Liver (tissue), 9 donors: ENCODE results near the gene CD247. TPM values are rescaled to one million over a fixed set of nuclear protein-coding genes. Genes with fewer than 3 reads are reported as not detected.
A peak's percentile ranks its signal among the peaks of the same experiment; 100 is the strongest.

Source experiments
- DNase-seq: peaks from one replicate; pipeline ENCODE4 v3.0.0-alpha.2; 2017; ENCODE audit warnings: low spot score
- H3K27ac ChIP-seq, 2 donors: one replicate each; pipeline ENCODE4 v1.7.0; 2013; ENCODE audit warnings: inconsistent platforms in 2 of 2, low read length in 2 of 2, control low read depth in 1 of 2, low read depth in 1 of 2, mild to moderate bottlenecking in 1 of 2
- H3K27me3 ChIP-seq, 4 donors: one replicate each; pipeline versions ENCODE4 v1.6.1 to v1.7.0; 2013; ENCODE audit warnings: low read length in 3 of 4, inconsistent platforms in 1 of 4, mild to moderate bottlenecking in 1 of 4, moderate library complexity in 1 of 4; ENCODE audit not compliant: control insufficient read depth in 4 of 4, insufficient read depth in 4 of 4
- H3K36me3 ChIP-seq, 4 donors: one replicate each; pipeline versions ENCODE4 v1.6.1 to v1.7.0; 2013; ENCODE audit warnings: low read length in 3 of 4, mild to moderate bottlenecking in 3 of 4, low read depth in 1 of 4, moderate library complexity in 1 of 4; ENCODE audit not compliant: control insufficient read depth in 4 of 4, insufficient read depth in 3 of 4
- H3K4me1 ChIP-seq, 4 donors: one replicate each; pipeline versions ENCODE4 v1.6.1 to v1.7.0; 2013; ENCODE audit warnings: low read length in 3 of 4, mild to moderate bottlenecking in 3 of 4, moderate library complexity in 1 of 4; ENCODE audit not compliant: control insufficient read depth in 4 of 4, insufficient read depth in 4 of 4
- H3K4me3 ChIP-seq, 3 donors: one replicate each; pipeline versions ENCODE4 v1.6.1 to v1.7.0; 2013; ENCODE audit warnings: low read length in 3 of 3, control low read depth in 1 of 3, low read depth in 1 of 3, mild to moderate bottlenecking in 1 of 3
- H3K9ac ChIP-seq, 2 donors: one replicate each; pipeline ENCODE4 v1.7.0; 2013; ENCODE audit warnings: low read length in 2 of 2, mild to moderate bottlenecking in 2 of 2, moderate library complexity in 2 of 2, control low read depth in 1 of 2, low read depth in 1 of 2
- H3K9me3 ChIP-seq, 4 donors: one replicate each; pipeline versions ENCODE4 v1.6.1 to v1.7.0; 2013; ENCODE audit warnings: low read length in 3 of 4; ENCODE audit not compliant: control insufficient read depth in 4 of 4
- EGR1 ChIP-seq, 2 donors: IDR thresholded peaks; 2 replicates each; pipeline ENCODE4 v1.6.1; 2016 to 2018; ENCODE audit warnings: antibody characterized with exemption in 2 of 2, low read depth in 2 of 2
- FOXA1 ChIP-seq: IDR thresholded peaks from 2 replicates; pipeline ENCODE4 v1.6.1; 2016; ENCODE audit warnings: antibody characterized with exemption
- FOXA2 ChIP-seq: IDR thresholded peaks from 2 replicates; pipeline ENCODE4 v1.6.1; 2016; ENCODE audit warnings: antibody characterized with exemption
- GABPA ChIP-seq, 2 donors: IDR thresholded peaks in 1 of 2; conservative IDR thresholded peaks in 1 of 2; 2 replicates each; pipeline ENCODE4 v1.6.1; 2016; ENCODE audit warnings: antibody characterized with exemption in 2 of 2, mild to moderate bottlenecking in 1 of 2, moderate library complexity in 1 of 2
- HNF4A ChIP-seq, 2 donors: conservative IDR thresholded peaks; 2 replicates each; pipeline ENCODE4 v1.6.1; 2016; ENCODE audit warnings: antibody characterized with exemption in 2 of 2, mild to moderate bottlenecking in 2 of 2
- HNF4G ChIP-seq: IDR thresholded peaks from 2 replicates; pipeline ENCODE4 v1.6.1; 2016; ENCODE audit warnings: antibody characterized with exemption
- JUND ChIP-seq, 2 donors: IDR thresholded peaks; 2 replicates each; pipeline ENCODE4 v1.6.1; 2016; ENCODE audit warnings: antibody characterized with exemption in 2 of 2
- MAX ChIP-seq: IDR thresholded peaks from 2 replicates; pipeline ENCODE4 v1.6.1; 2016; ENCODE audit warnings: antibody characterized with exemption
- NR2F2 ChIP-seq: IDR thresholded peaks from 2 replicates; pipeline ENCODE4 v1.6.1; 2016; ENCODE audit warnings: antibody characterized with exemption
- RAD21 ChIP-seq, 2 donors: IDR thresholded peaks; 2 replicates each; pipeline ENCODE4 v1.6.1; 2016; ENCODE audit warnings: antibody characterized with exemption in 2 of 2, mild to moderate bottlenecking in 2 of 2
- REST ChIP-seq: IDR thresholded peaks from 2 replicates; pipeline ENCODE4 v1.6.1; 2016; ENCODE audit warnings: antibody characterized with exemption, mild to moderate bottlenecking
- RXRA ChIP-seq, 2 donors: IDR thresholded peaks; 2 replicates each; pipeline ENCODE4 v1.6.1; 2017 to 2018; ENCODE audit warnings: antibody characterized with exemption in 2 of 2, mild to moderate bottlenecking in 1 of 2
- SP1 ChIP-seq: IDR thresholded peaks from 2 replicates; pipeline ENCODE4 v1.6.1; 2018; ENCODE audit warnings: antibody characterized with exemption, mild to moderate bottlenecking
- TAF1 ChIP-seq: conservative IDR thresholded peaks from 2 replicates; pipeline ENCODE4 v1.6.1; 2016; ENCODE audit warnings: antibody characterized with exemption, mild to moderate bottlenecking
- YY1 ChIP-seq: IDR thresholded peaks from 2 replicates; pipeline ENCODE4 v1.6.1; 2016; ENCODE audit warnings: antibody characterized with exemption, mild to moderate bottlenecking
- ZBTB33 ChIP-seq: IDR thresholded peaks from 2 replicates; pipeline ENCODE4 v1.6.1; 2016; ENCODE audit warnings: antibody characterized with exemption
- WGBS: extraction: QIAGEN DNeasy Blood & Tissue Kit; methylation state at CpG from one replicate; pipeline ENCODE4 v1.1.7; 2013; 5-methylcytosine and 5-hydroxymethylcytosine counted together
- polyA plus RNA-seq, 2 donors: library from polyadenylated mRNA; stranded (reverse) in 1 of 2; unstranded in 1 of 2; fragments of 200-250 nt in 1 of 2; fragments of >200 nt in 1 of 2; fragmentation: Nextera tagmentation in 1 of 2; extraction: Ambion mirVana in 1 of 2; gene quantifications; one replicate each; pipeline versions ENCODE4 v1.2.1 to v1.2.3, GENCODE V29; 2013 to 2015
- total RNA-seq, 2 donors: library from RNA; depleted of rRNA; stranded (reverse); fragments of >200 nt; gene quantifications; one replicate each; pipeline ENCODE4 v1.2.3, GENCODE V29; 2014
- donor health status: healthy.
- donor health status: healthy.
- donor health status: healthy.
- donor health status: healthy.
- donor health status: healthy.

Gene CD247
- total and polyA plus RNA-seq, 4 donors: 0.61 to 2.2 (median 1.6) TPM

DNA sequence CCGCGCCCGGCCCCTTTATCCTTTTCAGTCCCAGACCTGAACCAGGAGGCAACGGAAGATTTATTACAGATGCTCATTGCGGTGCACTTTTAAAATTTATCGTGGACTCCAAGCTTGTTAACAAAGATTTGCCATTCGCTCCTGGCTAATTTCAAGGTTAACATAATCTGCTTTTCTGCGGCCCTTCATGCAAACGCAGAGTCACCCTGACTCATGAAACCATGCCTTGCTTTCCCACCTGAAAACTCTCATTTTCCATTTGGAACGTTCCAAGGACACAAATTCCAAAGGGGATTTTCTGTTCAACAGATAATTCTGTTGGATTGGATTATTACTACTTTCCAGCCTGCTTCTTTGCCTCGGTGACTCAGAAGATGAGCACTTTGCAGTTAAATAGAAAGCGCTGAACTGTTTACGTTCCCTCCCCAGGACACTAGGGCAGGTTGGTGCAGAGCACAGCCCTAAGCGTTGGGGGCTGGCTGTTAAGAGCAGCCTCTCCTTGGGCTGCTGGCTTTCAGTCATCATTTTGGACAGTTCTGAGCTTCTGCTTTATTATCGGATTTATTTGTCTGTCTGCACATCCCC, 51.1 kb downstream of the CD247 start:
- Histone ChIP-seq H3K9ac (no peak overlapping the region), H3K9me3 (no peaks in the 10 kb centered on the region), H3K4me3 (no peak overlapping the region), H3K27me3 (no peaks in the 10 kb centered on the region), H3K36me3 (no peaks in the 10 kb centered on the region), H3K27ac (no peak overlapping the region), H3K4me1 (peaks cover 0 to 5% (median 2%) of the 10 kb centered on the region in 4 donors)
- no peak for TF ChIP-seq FOXA1
- TF ChIP-seq HNF4G: no peak
- no peak for TF ChIP-seq HNF4A (conservative IDR thresholded peaks at IDR 0.05)
- TF ChIP-seq REST: no peak
- no peak for TF ChIP-seq ZBTB33
- no peak for TF ChIP-seq EGR1 (IDR thresholded peaks at IDR 0.05; ENCODE audit: low read depth in 2 of 2)
- no peak for TF ChIP-seq YY1
- TF ChIP-seq RXRA (IDR thresholded peaks at IDR 0.05): no peak
- no peak for TF ChIP-seq SP1
- no peak for TF ChIP-seq FOXA2
- no peak for TF ChIP-seq MAX
- no peak for TF ChIP-seq TAF1
- no peak for TF ChIP-seq RAD21 (IDR thresholded peaks at IDR 0.05)
- no peak for TF ChIP-seq NR2F2
- no peak for TF ChIP-seq JUND (IDR thresholded peaks at IDR 0.05)
- no peak for TF ChIP-seq GABPA (IDR thresholded peaks at IDR 0.05 in 1 of 2, conservative IDR thresholded peaks at IDR 0.05 in 1 of 2)
- 91% methylated on average over 15 of the region's 15 CpGs for WGBS
- DNase-seq: no peak

DNA sequence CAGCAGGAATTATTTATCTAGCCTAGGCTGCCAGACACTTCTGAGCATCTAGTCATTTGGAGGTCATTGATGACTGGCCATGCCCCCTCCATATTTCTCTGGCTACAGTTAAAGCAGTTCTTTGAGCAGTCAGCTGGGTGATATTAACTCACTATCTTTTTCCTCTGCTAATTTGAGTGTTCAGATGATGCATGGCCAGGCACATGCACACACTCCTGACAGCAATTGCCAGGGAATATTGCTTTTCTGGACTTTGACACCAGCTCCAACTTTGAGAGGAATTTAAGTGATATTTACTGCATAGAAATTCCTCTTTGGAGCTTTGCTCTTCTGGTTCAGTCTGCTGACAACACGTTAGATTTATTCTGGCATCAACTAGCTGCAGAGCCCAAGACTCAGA, 52.6 kb downstream of the CD247 start:
- 38% methylated on average over 1 of the region's 1 CpG for WGBS
- peaks cover 0 to 5% (median 2%) of the 10 kb centered on the region in 4 donors for H3K4me1 ChIP-seq
- no peak overlapping the region for H3K9ac ChIP-seq
- H3K27ac ChIP-seq: no peak overlapping the region
- no peaks in the 10 kb centered on the region for H3K36me3 ChIP-seq
- H3K9me3 ChIP-seq: no peaks in the 10 kb centered on the region
- DNase-seq: no peak
- H3K27me3 ChIP-seq: no peaks in the 10 kb centered on the region
- TF ChIP-seq SP1 (no peak), HNF4A (conservative IDR thresholded peaks at IDR 0.05) (peak; percentile 45 to 50)
- no peak overlapping the region for H3K4me3 ChIP-seq
